Measurements from ENCODE around the gene MDFI. TPM values are rescaled to one million over a fixed set of nuclear protein-coding genes. Genes with fewer than 3 reads are reported as not detected.

MDFI gene
- total and polyA plus RNA-seq, 11 donors, result 0.35 to 9.3 (median 2.2) TPM

GRCh38 chr6:41602864-41603608 is 35.2 kb upstream of the MDFI start:
- Histone ChIP-seq H3K27me3 (no peaks in the 10 kb centered on the region), H3K27ac (peak overlapping the region in 3 of 12 donors; percentile 5 to 52 (median 51)), H3K9me3 (no peaks in the 10 kb centered on the region), H3K4me3 (peak overlapping the region in 9 of 12 donors; percentile 2 to 40 (median 17)), H3K36me3 (peaks cover 0 to 13% (median 0%) of the 10 kb centered on the region in 9 donors), H3K4me1 (peaks cover 0 to 11% (median 3%) of the 10 kb centered on the region in 12 donors)
- ATAC-seq, result peak; percentile 62 to 87 (median 81)
- intact Hi-C loops (cut with DNase I), result loop anchor here (1.0 to 10.0 kb wide), 6 partner anchors 79 to 442 kb away; partner anchors contain the start of gene FRS3 (in 6 of the 10)
- 6 to 7% (median 7%) methylated on average over 20 of the region's 20 CpGs for WGBS, 4 donors
- TF ChIP-seq POLR2A (IDR thresholded peaks at IDR 0.05), result no peak
- TF ChIP-seq CTCF (IDR thresholded peaks at IDR 0.05), result peak; percentile 77 to 96 (median 90)
- peak; percentile 84 to 88 (median 84) for DNase-seq

- H3K4me1 ChIP-seq, result peaks cover 0 to 11% (median 3%) of the 10 kb centered on the region in 12 donors
- no peak overlapping the region for H3K4me3 ChIP-seq
- WGBS, 4 donors, result 82 to 88% (median 86%) methylated on average over 4 to 5 of the region's 5 CpGs
- H3K27me3 ChIP-seq, result no peaks in the 10 kb centered on the region
- intact Hi-C loops (cut with DNase I), result loop anchor here in 6 of 10 donors (5.0 to 10.0 kb wide), 3 partner anchors 171 to 441 kb away; partner anchors contain the start of gene FRS3 (in 6 of the 6)
- TF ChIP-seq CTCF (IDR thresholded peaks at IDR 0.05) (no peak), POLR2A (IDR thresholded peaks at IDR 0.05) (no peak)
- no peak overlapping the region for H3K27ac ChIP-seq
- DNase-seq (peak in 1 of 5 donors; percentile 40), ATAC-seq (no peak)
- no peaks in the 10 kb centered on the region for H3K9me3 ChIP-seq
- H3K36me3 ChIP-seq, result peaks cover 0 to 7% (median 0%) of the 10 kb centered on the region in 9 donors
These were observed 34.3 kb upstream of the MDFI start for GRCh38 chr6:41604006-41604405.

- no peaks in the 10 kb centered on the region for H3K27me3 ChIP-seq
- ATAC-seq (no peak), DNase-seq (no peak)
- 85 to 97% (median 88%) methylated on average over 3 of the region's 3 CpGs for WGBS, 4 donors
- no peak for TF ChIP-seq CTCF (IDR thresholded peaks at IDR 0.05)
- TF ChIP-seq POLR2A (IDR thresholded peaks at IDR 0.05), result no peak
- no peak overlapping the region for H3K4me3 ChIP-seq
- intact Hi-C loops (cut with DNase I), result loop anchor here in 4 of 10 donors (10.0 kb wide), 2 partner anchors 169 to 439 kb away; partner anchors contain the start of gene FRS3 (in 3 of the 4)
- peaks cover 0 to 11% (median 3%) of the 10 kb centered on the region in 12 donors for H3K4me1 ChIP-seq
- no peaks in the 10 kb centered on the region for H3K9me3 ChIP-seq
- H3K36me3 ChIP-seq, result no peaks in the 10 kb centered on the region
- no peak overlapping the region for H3K27ac ChIP-seq
These were observed 32.6 kb upstream of the MDFI start for GRCh38 chr6:41605649-41606048.

GRCh38 chr6:41607036-41607435 is 31.2 kb upstream of the MDFI start:
- Histone ChIP-seq H3K27me3 (no peaks in the 10 kb centered on the region), H3K4me1 (peaks cover 0 to 11% (median 3%) of the 10 kb centered on the region in 12 donors), H3K27ac (no peak overlapping the region), H3K36me3 (no peaks in the 10 kb centered on the region), H3K4me3 (no peak overlapping the region), H3K9me3 (no peaks in the 10 kb centered on the region)
- TF ChIP-seq POLR2A (IDR thresholded peaks at IDR 0.05), result no peak
- no peak for TF ChIP-seq CTCF (IDR thresholded peaks at IDR 0.05)
- intact Hi-C loops (cut with DNase I), result loop anchor here in 4 of 10 donors (10.0 kb wide), 2 partner anchors 168 to 438 kb away; partner anchors contain the start of gene FRS3 (in 3 of the 4)
- WGBS, 4 donors, result 93 to 96% (median 94%) methylated on average over 5 of the region's 5 CpGs
- no peak for DNase-seq
- ATAC-seq, result no peak
